ENCODE measurements around the gene OR13H1. TPM values are rescaled to one million over a fixed set of nuclear protein-coding genes. Genes with fewer than 3 reads are reported as not detected.

OR13H1 gene
- total and polyA plus RNA-seq, 2 of the 4 experiments (the other 2 are of a cell fraction) = not detected

DNA sequence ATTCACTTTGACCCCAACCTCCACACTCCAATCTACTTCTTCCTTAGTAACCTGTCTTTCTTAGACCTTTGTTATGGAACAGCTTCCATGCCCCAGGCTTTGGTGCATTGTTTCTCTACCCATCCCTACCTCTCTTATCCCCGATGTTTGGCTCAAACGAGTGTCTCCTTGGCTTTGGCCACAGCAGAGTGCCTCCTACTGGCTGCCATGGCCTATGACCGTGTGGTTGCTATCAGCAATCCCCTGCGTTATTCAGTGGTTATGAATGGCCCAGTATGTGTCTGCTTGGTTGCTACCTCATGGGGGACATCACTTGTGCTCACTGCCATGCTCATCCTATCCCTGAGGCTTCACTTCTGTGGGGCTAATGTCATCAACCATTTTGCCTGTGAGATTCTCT is 344 bp downstream of the OR13H1 start:
- no peak for DNase-seq
- intact Hi-C loops (cut with micrococcal nuclease) = no loop called here
- ChIA-PET POLR2A (ENCODE audit: unreplicated experiment) (no interaction called here), CTCF (no interaction called here)
- no peak overlapping the region for H3K4me3 ChIP-seq (ENCODE audit: insufficient read depth, low read depth, low read length)
- no peak overlapping the region for H2BK5ac ChIP-seq (ENCODE audit: low read depth, low read length, poor library complexity, severe bottlenecking)
- no peak overlapping the region for H2AK5ac ChIP-seq (ENCODE audit: low read depth, low read length)
- WGBS, 2 experiments (ENCODE audit: extremely low coverage in 2 of 2, insufficient read length in 1 of 2) = no CpG with 5 or more reads among the region's 4 CpGs
- H3K4ac ChIP-seq (ENCODE audit: low read depth, low read length) = no peak overlapping the region
- H3K27me3 ChIP-seq (ENCODE audit: control insufficient read depth, insufficient read depth, low read length) = peaks cover 1% of the 10 kb centered on the region; the same call in 1 of the 2 replicates
- H3K9me3 ChIP-seq (ENCODE audit: control insufficient read depth, insufficient read depth, low read length) = peaks cover 2% of the 10 kb centered on the region; the same call in 1 of the 2 replicates
- no peak overlapping the region for H3K14ac ChIP-seq (replicated peaks; ENCODE audit: low read depth, low read length)
- ATAC-seq (ENCODE audit: low read depth) = no peak
- no peak overlapping the region for H2AK9ac ChIP-seq (replicated peaks; ENCODE audit: low read depth, low read length, poor library complexity)
- no peaks in the 10 kb centered on the region for H4K20me1 ChIP-seq (ENCODE audit: insufficient read depth, low read length)
- H3K9me1 ChIP-seq (ENCODE audit: insufficient read depth, low read length) = no peaks in the 10 kb centered on the region
- in situ Hi-C loops (cut with MboI; ENCODE audit: low sequenced_read_pairs) = no loop called here
- H3K4me2 ChIP-seq (ENCODE audit: low read depth, low read length) = no peak overlapping the region
- H2BK120ac ChIP-seq (ENCODE audit: low read depth, low read length) = no peak overlapping the region
- no peak overlapping the region for H3K27ac ChIP-seq (ENCODE audit: insufficient read depth, low read length)
- no peaks in the 10 kb centered on the region for H3K36me3 ChIP-seq (ENCODE audit: control insufficient read depth, insufficient read depth, low read length)
- no peak for TF ChIP-seq CEBPB (IDR thresholded peaks at IDR 0.05; ENCODE audit: low read depth, low read length)
- TF ChIP-seq, protein P1, sequence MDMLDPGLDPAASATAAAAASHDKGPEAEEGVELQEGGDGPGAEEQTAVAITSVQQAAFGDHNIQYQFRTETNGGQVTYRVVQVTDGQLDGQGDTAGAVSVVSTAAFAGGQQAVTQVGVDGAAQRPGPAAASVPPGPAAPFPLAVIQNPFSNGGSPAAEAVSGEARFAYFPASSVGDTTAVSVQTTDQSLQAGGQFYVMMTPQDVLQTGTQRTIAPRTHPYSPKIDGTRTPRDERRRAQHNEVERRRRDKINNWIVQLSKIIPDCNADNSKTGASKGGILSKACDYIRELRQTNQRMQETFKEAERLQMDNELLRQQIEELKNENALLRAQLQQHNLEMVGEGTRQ (IDR thresholded peaks at IDR 0.05; ENCODE audit: low read depth, low read length) = no peak
- TF ChIP-seq ELK1 (IDR thresholded peaks at IDR 0.05; ENCODE audit: borderline replicate concordance, low read depth, low read length) = no peak
- TF ChIP-seq SMC3 (IDR thresholded peaks at IDR 0.05; ENCODE audit: low read depth, low read length) = no peak
- no peak for TF ChIP-seq MXI1 (IDR thresholded peaks at IDR 0.05; ENCODE audit: borderline replicate concordance, low read depth, low read length)
- no peak for TF ChIP-seq MAZ (IDR thresholded peaks at IDR 0.05; ENCODE audit: borderline replicate concordance, low read depth, low read length)
- TF ChIP-seq MAFK (IDR thresholded peaks at IDR 0.05; ENCODE audit: low read depth, low read length) = no peak
- no peak for TF ChIP-seq RAD21 (IDR thresholded peaks at IDR 0.05; ENCODE audit: low read length)
- TF ChIP-seq CHD1 (IDR thresholded peaks at IDR 0.05; ENCODE audit: low read depth, low read length) = no peak
- TF ChIP-seq, protein P2, sequence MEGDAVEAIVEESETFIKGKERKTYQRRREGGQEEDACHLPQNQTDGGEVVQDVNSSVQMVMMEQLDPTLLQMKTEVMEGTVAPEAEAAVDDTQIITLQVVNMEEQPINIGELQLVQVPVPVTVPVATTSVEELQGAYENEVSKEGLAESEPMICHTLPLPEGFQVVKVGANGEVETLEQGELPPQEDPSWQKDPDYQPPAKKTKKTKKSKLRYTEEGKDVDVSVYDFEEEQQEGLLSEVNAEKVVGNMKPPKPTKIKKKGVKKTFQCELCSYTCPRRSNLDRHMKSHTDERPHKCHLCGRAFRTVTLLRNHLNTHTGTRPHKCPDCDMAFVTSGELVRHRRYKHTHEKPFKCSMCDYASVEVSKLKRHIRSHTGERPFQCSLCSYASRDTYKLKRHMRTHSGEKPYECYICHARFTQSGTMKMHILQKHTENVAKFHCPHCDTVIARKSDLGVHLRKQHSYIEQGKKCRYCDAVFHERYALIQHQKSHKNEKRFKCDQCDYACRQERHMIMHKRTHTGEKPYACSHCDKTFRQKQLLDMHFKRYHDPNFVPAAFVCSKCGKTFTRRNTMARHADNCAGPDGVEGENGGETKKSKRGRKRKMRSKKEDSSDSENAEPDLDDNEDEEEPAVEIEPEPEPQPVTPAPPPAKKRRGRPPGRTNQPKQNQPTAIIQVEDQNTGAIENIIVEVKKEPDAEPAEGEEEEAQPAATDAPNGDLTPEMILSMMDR (conservative IDR thresholded peaks at IDR 0.05; ENCODE audit: low read depth, low read length) = no peak
- TF ChIP-seq FOS (IDR thresholded peaks at IDR 0.05; ENCODE audit: low read depth, low read length) = no peak
- TF ChIP-seq RFX5 (IDR thresholded peaks at IDR 0.05; ENCODE audit: low read depth, low read length) = no peak
- no peak for TF ChIP-seq RCOR1 (IDR thresholded peaks at IDR 0.05; ENCODE audit: insufficient replicate concordance, low read length)
- no peak for TF ChIP-seq POLR2A (IDR thresholded peaks at IDR 0.05; ENCODE audit: low read depth, low read length)
- no peak for TF ChIP-seq BHLHE40 (IDR thresholded peaks at IDR 0.05; ENCODE audit: low read depth, low read length)
- no peak for TF ChIP-seq NFE2L2 (IDR thresholded peaks at IDR 0.05; ENCODE audit: low read depth, low read length)
- H3K9ac ChIP-seq (ENCODE audit: low read depth, low read length) = no peak overlapping the region
- H3K79me1 ChIP-seq (ENCODE audit: low read depth in 1 of 2, low read length in 2 of 2) = no peaks in the 10 kb centered on the region
- no peaks in the 10 kb centered on the region for H3K4me1 ChIP-seq (ENCODE audit: control insufficient read depth, insufficient read depth, low read length)
- H2AFZ ChIP-seq (replicated peaks; ENCODE audit: low read length, poor library complexity) = no peak overlapping the region
- H3K56ac ChIP-seq (ENCODE audit: extremely low read depth, insufficient read depth, low read length) = no peak overlapping the region
- H2BK15ac ChIP-seq (ENCODE audit: low read depth, low read length) = no peak overlapping the region
- H4K5ac ChIP-seq (ENCODE audit: low read depth, low read length) = no peak overlapping the region
- H4K8ac ChIP-seq (ENCODE audit: low read depth in 2 of 2, low read length in 2 of 2) = no peak overlapping the region
- H4K91ac ChIP-seq (ENCODE audit: insufficient read depth, low read depth, low read length) = no peak overlapping the region
- no peak overlapping the region for H3K23ac ChIP-seq (ENCODE audit: low read depth, low read length)
- no peak overlapping the region for H3K18ac ChIP-seq (ENCODE audit: low read depth, low read length)
- BruUV-seq (replicated peaks) = no TSS peak
- dilution Hi-C loops (cut with HindIII; ENCODE audit: low sequenced_read_pairs, unreplicated experiment) = no loop called here
- no peak overlapping the region for H2BK20ac ChIP-seq (ENCODE audit: low read depth, low read length)
